Cerebellar nuclear complex (tissue), 1 donor: ENCODE results near the gene GNG12.

ENCODE experiments used
- DNase-seq, 2 experiments: peaks; one replicate each; lab custom pipeline; 2025; lab: John Stamatoyannopoulos, UW

The GNG12 gene

DNA sequence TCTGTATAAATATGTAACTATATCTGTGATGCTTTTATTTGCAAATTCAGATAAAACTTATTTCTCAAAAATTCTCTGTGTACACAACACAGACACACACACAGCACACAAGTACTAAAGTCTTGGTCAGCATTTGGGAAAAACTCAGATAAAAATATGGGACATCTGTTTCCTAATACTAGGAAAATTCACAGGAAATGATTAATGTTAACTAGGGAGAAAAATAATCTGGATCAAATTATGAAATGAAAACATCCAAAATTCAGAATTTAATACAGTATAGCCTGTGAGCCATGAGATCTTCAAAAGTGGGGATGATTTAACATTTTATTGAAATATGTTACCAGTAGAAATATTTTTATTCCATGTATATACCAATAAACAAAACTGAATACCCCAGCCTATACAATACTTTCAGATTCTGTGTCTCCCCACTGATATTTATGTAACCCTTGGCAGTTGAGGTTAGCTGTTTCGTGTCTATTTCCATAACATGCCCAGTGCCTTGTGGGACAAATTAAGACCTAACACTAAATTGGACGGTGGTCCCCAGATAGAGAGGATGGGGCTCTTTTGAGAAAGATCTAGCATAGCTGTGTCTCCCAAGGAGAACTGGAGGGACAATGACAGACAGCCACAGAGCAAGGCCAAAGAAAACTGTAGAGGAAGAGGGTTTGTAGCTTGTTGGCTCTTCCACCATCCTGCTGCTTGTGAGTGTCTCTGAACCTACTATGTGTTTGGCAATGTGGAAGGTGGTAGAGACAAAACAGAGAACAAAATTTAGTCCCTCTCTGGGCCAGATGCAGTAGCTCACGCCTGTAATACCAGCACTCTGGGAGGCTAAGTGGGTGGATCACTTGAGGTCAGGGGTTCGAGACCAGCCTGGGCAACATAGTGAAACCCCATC lies 47.2 kb downstream of the GNG12 start:
- no peak for DNase-seq

GRCh38 chr1:67784545-67785186 lies 48.6 kb downstream of the GNG12 start:
- DNase-seq, result no peak

- no peak for DNase-seq
Measured at GRCh38 chr1:67780637-67781036, 52.6 kb downstream of the GNG12 start.

DNA sequence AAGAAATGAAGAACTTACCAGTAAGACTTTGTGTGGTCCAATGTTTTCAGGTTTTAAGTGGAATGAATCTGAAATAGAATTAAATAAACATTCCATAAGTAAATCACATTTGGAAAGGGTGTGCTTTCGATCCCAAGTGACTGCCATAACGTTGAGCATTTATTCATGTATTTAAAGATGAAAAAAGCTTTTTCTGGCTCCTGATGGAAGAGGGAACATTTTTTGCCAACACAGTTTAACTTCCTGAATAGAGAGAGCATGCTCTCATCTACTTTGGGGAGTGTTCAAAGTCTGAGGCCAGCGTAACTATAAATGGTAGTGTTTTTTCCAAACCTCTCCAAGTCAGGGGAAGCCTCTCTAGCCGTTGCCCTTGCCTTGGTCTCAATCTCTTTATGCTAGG lies 55.8 kb downstream of the GNG12 start:
- DNase-seq, result no peak

DNA sequence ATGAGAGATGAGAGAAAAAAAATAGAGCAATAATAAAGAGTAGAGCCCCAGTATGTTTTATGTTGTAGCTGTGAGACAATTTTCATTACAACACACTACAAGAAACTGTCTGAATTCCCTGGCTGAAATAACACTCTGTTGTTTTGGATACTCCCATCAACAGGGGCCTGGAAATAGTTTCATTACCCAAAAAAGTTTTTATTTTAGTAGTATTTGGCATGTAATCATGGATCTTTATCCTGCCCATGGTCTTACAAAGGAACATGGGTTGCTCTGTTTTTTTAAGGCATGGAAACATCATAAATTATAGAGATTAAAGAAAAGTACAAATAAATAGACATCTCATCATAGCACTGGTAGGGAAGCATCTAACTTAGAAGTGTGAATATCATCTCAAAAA lies 56.3 kb downstream of the GNG12 start:
- DNase-seq, result no peak

GRCh38 chr1:67773462-67773861 lies 59.8 kb downstream of the GNG12 start:
- no peak for DNase-seq

DNA sequence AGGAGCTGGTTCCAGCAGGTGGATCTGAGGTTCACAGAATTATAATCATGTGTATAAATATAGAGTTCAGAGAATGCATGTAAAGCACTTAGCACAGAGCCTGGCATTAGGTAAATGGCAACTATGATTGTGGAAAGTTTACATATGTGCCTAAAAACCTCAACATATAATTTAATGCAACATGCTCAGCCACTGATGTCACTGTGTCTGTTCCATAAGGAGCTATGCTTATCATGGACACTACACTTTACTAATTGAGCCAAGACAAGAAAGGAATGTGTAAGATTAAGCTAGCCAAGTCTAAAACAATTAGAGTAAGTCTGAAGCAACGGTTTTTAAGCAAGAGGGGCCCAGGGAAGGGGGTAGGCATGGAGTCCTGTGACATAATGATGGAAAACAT lies 61.5 kb downstream of the GNG12 start:
- no peak for DNase-seq

DNA sequence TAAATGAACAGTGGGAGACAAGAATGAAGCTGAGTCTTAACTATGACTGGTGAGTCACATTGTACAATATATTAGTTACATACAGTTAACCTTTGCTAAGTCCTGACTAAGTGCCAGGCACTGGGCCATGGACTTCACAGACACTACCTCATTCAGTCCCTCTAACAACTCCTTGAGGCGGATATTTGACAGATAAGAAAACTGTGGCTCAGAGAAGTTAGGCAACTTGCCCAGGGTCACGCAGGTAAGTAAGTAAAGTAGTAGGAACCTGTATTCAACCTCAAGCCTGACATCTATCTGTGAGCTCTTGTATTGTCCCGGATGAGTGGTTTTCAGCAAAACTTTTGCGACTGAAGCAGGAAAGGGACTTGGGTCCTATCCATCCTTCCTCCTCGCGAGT lies 62.1 kb downstream of the GNG12 start:
- no peak for DNase-seq

- DNase-seq, result no peak
Measured at GRCh38 chr1:67769633-67770256, 63.5 kb downstream of the GNG12 start.

DNA sequence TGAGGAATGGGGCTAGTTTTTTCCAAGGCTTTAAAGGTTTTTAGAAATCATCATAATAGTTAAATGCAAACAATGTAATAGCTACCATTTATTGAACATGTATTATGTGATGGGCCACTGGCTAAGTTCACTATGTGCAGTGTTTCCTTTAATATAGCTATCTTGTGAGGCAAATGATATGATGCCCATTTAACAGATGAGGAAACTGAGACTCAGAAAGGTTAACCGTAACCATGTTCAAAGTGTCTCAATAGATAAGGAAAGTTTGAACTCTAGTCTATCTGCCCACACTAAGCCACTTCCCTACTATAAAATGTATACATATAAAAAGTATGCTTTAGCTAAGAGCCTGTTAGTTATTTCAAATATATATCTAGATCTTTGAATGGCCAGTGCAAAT lies 64.8 kb downstream of the GNG12 start:
- no peak for DNase-seq

- DNase-seq, result no peak
Measured at GRCh38 chr1:67767103-67767782, 66.0 kb downstream of the GNG12 start.

- DNase-seq, result no peak
Measured at GRCh38 chr1:67766141-67766978, 66.9 kb downstream of the GNG12 start.

GRCh38 chr1:67764633-67765032 lies 68.6 kb downstream of the GNG12 start:
- DNase-seq, result no peak

- no peak for DNase-seq
Measured at GRCh38 chr1:67761730-67762129, 71.5 kb downstream of the GNG12 start.

DNA sequence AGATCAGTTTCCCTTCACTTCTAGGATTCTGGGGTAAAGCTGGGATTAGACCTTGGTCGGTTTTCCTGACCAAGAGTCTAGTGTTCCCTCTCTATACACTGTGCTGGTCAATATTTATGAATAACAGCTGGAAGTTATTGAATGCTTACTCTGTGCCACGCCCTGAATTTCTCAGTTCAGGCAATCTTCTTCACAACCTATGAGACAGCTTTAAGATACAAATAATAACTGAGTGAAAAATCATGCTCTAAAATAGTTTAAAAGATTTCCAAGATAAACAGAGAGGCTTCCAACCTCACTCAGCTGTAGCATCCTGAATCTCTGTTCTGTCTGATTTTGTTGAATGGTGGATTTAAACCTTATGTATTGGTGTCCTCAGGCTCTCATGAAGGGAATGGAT lies 72.2 kb downstream of the GNG12 start:
- no peak for DNase-seq

DNA sequence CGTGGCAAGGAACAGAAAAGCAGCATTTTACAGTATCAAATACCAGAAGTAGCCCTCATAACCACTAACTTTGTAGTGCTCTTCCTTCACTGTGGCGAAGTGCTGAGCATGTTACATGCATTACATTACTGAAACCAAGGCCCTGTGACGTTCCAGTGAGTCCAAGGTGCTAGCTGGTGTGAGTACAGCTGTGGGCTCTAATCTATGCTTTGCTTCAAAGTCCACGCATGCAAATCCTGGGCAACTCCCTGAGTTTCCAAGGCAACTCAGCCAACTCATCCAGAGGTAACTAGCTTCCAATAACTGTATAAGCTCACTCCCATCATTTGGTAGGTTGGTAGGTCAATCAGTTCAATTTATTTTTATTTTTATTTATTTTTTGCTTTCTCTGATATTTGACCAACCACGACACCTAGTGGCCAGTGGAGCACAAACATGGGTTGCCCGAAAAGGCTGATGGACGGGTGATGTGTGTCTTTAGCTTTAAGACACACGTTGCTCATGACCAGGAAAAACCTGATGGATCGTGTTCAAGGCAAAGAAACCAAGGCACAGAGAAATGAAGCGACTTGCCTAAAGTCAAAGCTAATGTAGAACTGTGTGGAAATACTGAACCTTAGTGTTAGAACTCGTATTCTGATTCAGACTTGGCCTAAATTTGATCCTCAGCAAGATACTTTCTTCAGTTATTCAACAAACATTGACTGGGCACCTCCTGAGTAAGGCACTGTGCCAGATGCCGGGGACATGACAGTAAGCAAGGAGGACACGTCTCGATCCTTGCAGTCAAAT lies 73.0 kb downstream of the GNG12 start:
- no peak for DNase-seq

DNA sequence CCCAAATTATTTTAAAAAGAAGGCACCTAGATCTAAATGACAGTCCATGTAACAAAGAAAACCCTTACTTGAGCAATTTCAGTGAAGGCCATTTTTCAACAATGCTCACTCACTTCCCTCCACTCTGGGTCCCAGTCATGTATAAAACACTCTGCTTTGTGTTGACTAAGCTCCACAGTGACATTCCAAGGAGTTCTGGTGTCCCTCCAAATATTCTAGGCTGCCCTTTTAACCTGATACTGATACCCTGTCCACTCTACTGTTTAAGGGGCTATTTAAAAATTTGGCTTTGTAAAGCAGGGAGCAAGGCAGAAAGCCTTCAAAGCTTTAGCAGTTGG lies 73.6 kb downstream of the GNG12 start:
- no peak for DNase-seq

DNA sequence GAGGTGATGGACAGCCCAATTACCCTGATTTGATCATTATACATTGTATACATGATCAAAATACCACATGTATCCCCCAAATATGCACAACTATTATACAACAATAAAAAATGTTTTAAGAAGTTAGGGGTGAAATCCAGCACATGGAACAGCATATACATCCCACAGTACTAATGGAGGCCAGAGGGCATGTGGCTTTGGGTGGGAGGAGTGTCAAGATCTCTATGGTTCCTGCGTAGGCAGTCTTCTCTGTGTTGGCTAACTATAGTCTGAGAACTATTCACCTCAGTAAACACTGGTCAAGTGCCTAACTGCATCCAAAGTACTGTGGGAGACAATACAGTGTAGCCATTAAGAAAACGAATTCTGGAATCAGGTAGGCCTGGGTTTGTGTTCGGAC lies 74.2 kb downstream of the GNG12 start:
- DNase-seq, result no peak

- no peak for DNase-seq
Measured at GRCh38 chr1:67755619-67756018, 77.6 kb downstream of the GNG12 start.

DNA sequence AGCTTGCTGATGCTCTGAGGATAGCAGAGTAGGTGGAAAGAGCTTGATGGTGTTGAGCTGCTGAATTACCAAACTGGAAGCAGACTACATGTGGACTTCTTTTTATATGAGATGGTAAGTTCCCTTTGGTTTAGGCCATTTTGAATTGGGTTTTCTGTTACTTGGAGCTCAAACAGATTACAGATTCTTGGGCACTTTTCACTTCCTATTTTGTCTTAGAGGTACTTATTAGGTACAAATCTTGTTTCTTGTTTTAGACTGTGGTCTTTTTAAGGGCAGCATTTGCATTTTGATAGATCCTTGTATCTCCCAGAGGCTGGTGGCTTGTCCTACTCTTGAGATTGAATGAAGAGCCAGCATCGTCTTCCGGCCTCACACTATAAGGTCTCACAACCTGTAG lies 78.1 kb downstream of the GNG12 start:
- DNase-seq, result no peak

DNA sequence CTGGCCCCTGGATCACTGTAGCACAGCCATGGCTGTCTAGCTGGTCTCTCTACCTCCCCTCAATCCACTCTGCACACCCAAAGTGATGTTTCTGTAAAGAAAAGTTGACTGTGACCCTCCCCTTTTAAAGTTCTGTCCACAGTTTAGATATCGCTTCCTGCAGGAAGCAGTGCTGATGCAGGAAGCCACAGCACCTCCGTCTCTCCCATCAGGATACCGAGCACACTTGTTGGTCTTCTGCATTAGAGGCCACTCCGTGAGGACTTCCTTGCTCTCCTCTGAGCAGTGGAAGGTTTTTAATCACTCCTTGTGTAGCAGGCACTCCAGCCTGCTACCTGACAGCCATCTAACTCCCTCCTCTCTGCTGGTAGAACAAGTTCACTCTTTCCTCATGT lies 78.7 kb downstream of the GNG12 start:
- no peak for DNase-seq
